Measurements from ENCODE around the gene SPAG16. TPM values are rescaled to one million over a fixed set of nuclear protein-coding genes. Genes with fewer than 3 reads are reported as not detected.

Gene SPAG16
- total RNA-seq, 4 donors from 2014 or later, result 1.2 to 30.8 (median 16.2) TPM

GRCh38 chr2:213443921-213444320, 159.7 kb downstream of the SPAG16 start:
- Histone ChIP-seq H3K4me3 (no peak overlapping the region), H3K4me1 (no peaks in the 10 kb centered on the region), H3K27ac (no peak overlapping the region), H3K36me3 (no peaks in the 10 kb centered on the region), H3K9me3 (no peaks in the 10 kb centered on the region), H3K27me3 (no peaks in the 10 kb centered on the region)
- 69% methylated on average over 2 of the region's 2 CpGs; no CpG with 5 or more reads in 1 of the 2 donors for WGBS, 2 donors (ENCODE audit: low coverage in 1 of 2)
- intact Hi-C loops (cut with DNase I; ENCODE audit: low total_unique reads), result no loop called here
- DNase-seq, result no peak
- TF ChIP-seq POLR2AphosphoS5 (IDR thresholded peaks at IDR 0.05) (no peak), EP300 (IDR thresholded peaks at IDR 0.05; ENCODE audit: low read depth) (no peak), CTCF (IDR thresholded peaks at IDR 0.05) (no peak), POLR2A (IDR thresholded peaks at IDR 0.05) (no peak)
- in situ Hi-C loops (cut with MboI; ENCODE audit: low pct_ligation_motif_present in 1 of 4, low pct_unique_long_range_greater_than_20kb in 1 of 4, low sequenced_read_pairs in 3 of 4), result no loop called here

- peak; percentile 72 for DNase-seq
- Histone ChIP-seq H3K27ac (peak overlapping the region; percentile 13 to 60 (median 42)), H3K4me3 (no peak overlapping the region), H3K27me3 (no peaks in the 10 kb centered on the region), H3K9me3 (peaks cover 0 to 2% of the 10 kb centered on the region in 2 donors), H3K36me3 (no peaks in the 10 kb centered on the region), H3K4me1 (peaks cover 0 to 11% (median 2%) of the 10 kb centered on the region in 4 donors)
- TF ChIP-seq POLR2AphosphoS5 (IDR thresholded peaks at IDR 0.05) (no peak), CTCF (IDR thresholded peaks at IDR 0.05) (no peak), EP300 (IDR thresholded peaks at IDR 0.05; ENCODE audit: low read depth) (no peak), POLR2A (IDR thresholded peaks at IDR 0.05) (no peak)
- intact Hi-C loops (cut with DNase I; ENCODE audit: low total_unique reads) (no loop called here), in situ Hi-C loops (cut with MboI; ENCODE audit: low pct_ligation_motif_present in 1 of 4, low pct_unique_long_range_greater_than_20kb in 1 of 4, low sequenced_read_pairs in 3 of 4) (no loop called here)
- WGBS, 2 donors (ENCODE audit: low coverage in 1 of 2), result 22 to 34% methylated on average over 6 to 12 of the region's 12 CpGs
These were observed 167.4 kb downstream of the SPAG16 start for GRCh38 chr2:213451542-213452239.

GRCh38 chr2:213455316-213456008, 171.2 kb downstream of the SPAG16 start:
- no peaks in the 10 kb centered on the region for H3K9me3 ChIP-seq
- DNase-seq, result no peak
- peaks cover 0 to 11% (median 2%) of the 10 kb centered on the region in 4 donors for H3K4me1 ChIP-seq
- WGBS, 2 donors (ENCODE audit: low coverage in 1 of 2), result 70% methylated on average over 5 of the region's 5 CpGs; no CpG with 5 or more reads in 1 of the 2 donors
- in situ Hi-C loops (cut with MboI; ENCODE audit: low pct_ligation_motif_present in 1 of 4, low pct_unique_long_range_greater_than_20kb in 1 of 4, low sequenced_read_pairs in 3 of 4) (no loop called here), intact Hi-C loops (cut with DNase I; ENCODE audit: low total_unique reads) (no loop called here)
- no peaks in the 10 kb centered on the region for H3K36me3 ChIP-seq
- H3K27me3 ChIP-seq, result no peaks in the 10 kb centered on the region
- no peak overlapping the region for H3K27ac ChIP-seq
- no peak overlapping the region for H3K4me3 ChIP-seq
- no peak for TF ChIP-seq POLR2A (IDR thresholded peaks at IDR 0.05)
- no peak for TF ChIP-seq CTCF (IDR thresholded peaks at IDR 0.05)
- TF ChIP-seq POLR2AphosphoS5 (IDR thresholded peaks at IDR 0.05), result no peak
- no peak for TF ChIP-seq EP300 (IDR thresholded peaks at IDR 0.05; ENCODE audit: low read depth)

- in situ Hi-C loops (cut with MboI; ENCODE audit: low pct_ligation_motif_present in 1 of 4, low pct_unique_long_range_greater_than_20kb in 1 of 4, low sequenced_read_pairs in 3 of 4), result no loop called here
These were observed 191.2 kb downstream of the SPAG16 start for GRCh38 chr2:213475433-213475832.

More at GRCh38 chr2:213475433-213475832, 191.2 kb downstream of the SPAG16 start:
- no peaks in the 10 kb centered on the region for H3K36me3 ChIP-seq
- no peak overlapping the region for H3K27ac ChIP-seq
- H3K4me1 ChIP-seq, result no peaks in the 10 kb centered on the region
- TF ChIP-seq POLR2AphosphoS5 (IDR thresholded peaks at IDR 0.05) (no peak), POLR2A (IDR thresholded peaks at IDR 0.05) (no peak), CTCF (IDR thresholded peaks at IDR 0.05) (no peak), EP300 (IDR thresholded peaks at IDR 0.05; ENCODE audit: low read depth) (no peak)
- H3K9me3 ChIP-seq, result peaks cover 10 to 17% of the 10 kb centered on the region in 2 donors
- intact Hi-C loops (cut with DNase I; ENCODE audit: low total_unique reads), result no loop called here
- H3K27me3 ChIP-seq, result no peaks in the 10 kb centered on the region
- no peak for DNase-seq
- H3K4me3 ChIP-seq, result no peak overlapping the region

Data from transverse colon (tissue), 4 donors.